Retinal pigment epithelial cell (primary cell): ENCODE data around the gene TAS2R8.

Source experiments
- DNase-seq: peaks from one replicate; pipeline ENCODE4 v3.0.0-alpha.2; 2010; ENCODE audit warnings: low read depth
- H3K4me3 ChIP-seq: 2 replicates; pipeline ENCODE4 v1.5.1; 2011; ENCODE audit warnings: mild to moderate bottlenecking, low read length, control low read depth, moderate library complexity
- TF ChIP-seq, protein P1 (sequence below): conservative IDR thresholded peaks from 2 replicates; pipeline ENCODE4 v1.5.1; 2011; ENCODE audit warnings: low read depth, low read length, control low read depth, inconsistent platforms

Gene TAS2R8

DNA sequence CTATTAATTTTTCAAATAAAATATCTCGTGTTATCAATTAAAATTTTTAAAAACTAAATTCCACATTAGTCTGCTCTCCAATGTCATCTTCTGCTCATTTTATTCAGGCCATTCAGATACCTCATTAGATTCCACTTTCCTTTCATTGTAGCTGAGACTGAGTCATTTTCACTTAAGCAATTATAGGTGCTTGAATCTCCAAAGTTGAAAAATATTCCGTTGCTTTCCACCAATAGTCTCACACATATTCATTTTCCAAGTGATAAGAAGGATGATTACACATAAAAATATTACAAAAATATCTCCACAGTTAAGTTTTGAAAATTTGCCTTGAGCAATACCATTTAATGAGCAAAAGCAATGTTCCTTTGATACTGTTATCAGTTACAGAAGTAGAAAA, 47.4 kb downstream of the TAS2R8 start:
- TF ChIP-seq, protein P1, sequence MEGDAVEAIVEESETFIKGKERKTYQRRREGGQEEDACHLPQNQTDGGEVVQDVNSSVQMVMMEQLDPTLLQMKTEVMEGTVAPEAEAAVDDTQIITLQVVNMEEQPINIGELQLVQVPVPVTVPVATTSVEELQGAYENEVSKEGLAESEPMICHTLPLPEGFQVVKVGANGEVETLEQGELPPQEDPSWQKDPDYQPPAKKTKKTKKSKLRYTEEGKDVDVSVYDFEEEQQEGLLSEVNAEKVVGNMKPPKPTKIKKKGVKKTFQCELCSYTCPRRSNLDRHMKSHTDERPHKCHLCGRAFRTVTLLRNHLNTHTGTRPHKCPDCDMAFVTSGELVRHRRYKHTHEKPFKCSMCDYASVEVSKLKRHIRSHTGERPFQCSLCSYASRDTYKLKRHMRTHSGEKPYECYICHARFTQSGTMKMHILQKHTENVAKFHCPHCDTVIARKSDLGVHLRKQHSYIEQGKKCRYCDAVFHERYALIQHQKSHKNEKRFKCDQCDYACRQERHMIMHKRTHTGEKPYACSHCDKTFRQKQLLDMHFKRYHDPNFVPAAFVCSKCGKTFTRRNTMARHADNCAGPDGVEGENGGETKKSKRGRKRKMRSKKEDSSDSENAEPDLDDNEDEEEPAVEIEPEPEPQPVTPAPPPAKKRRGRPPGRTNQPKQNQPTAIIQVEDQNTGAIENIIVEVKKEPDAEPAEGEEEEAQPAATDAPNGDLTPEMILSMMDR, result no peak
- no peak overlapping the region for H3K4me3 ChIP-seq
- no peak for DNase-seq

DNA sequence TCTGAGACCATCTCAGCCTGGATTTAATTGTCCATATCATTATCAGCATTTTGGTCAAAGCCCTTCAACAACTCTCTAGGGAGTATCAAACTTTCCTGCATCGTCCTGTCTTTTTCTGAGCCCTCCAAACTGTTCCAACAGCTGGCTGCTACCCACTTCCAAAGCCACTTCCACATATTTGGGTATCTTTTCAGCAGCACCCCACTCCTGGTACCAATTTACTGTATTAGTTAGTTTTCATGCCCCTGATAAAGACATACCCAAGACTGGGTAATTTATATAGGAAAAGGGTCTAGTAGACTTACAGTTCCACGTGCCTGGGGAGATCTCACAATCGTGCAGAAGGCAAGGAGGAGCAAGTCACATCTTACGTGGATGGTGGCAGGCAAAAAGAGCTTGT, 50.9 kb downstream of the TAS2R8 start:
- no peak for DNase-seq

More for the DNA sequence above, 50.9 kb downstream of the TAS2R8 start:
- TF ChIP-seq, protein P1, result no peak
- H3K4me3 ChIP-seq, result no peak overlapping the region
